Gastroesophageal sphincter (tissue), 4 donors: Measurements from ENCODE around the gene CGB1. TPM values are rescaled to one million over a fixed set of nuclear protein-coding genes. Genes with fewer than 3 reads are reported as not detected.

Source experiments
- ATAC-seq: fragments of 150-250 bp; one replicate; pipeline ENCODE4 v1.9.1; 2016; ENCODE audit warnings: mild to moderate bottlenecking, moderate library complexity
- H3K27ac ChIP-seq, 4 donors: fragments of 200-600 bp; sonication (generic) in 3 of 4; 1 replicate in 3 of 4; 2 replicates in 1 of 4; pipeline ENCODE4 v1.5.1; 2016 to 2019
- H3K27me3 ChIP-seq: fragments of 200-600 bp; sonication (generic); one replicate; pipeline ENCODE4 v1.5.1; 2019
- H3K36me3 ChIP-seq, 2 donors: fragments of 200-600 bp; sonication (generic); one replicate each; pipeline ENCODE4 v1.5.1; 2019; ENCODE audit warnings: control low read depth in 1 of 2
- H3K4me1 ChIP-seq, 3 donors: fragments of 200-600 bp; sonication (generic); 1 replicate in 2 of 3; 2 replicates in 1 of 3; pipeline ENCODE4 v1.5.1; 2016 to 2019; ENCODE audit warnings: control low read depth in 2 of 3
- H3K4me3 ChIP-seq, 2 donors: fragments of 200-600 bp; sonication (generic); one replicate each; pipeline ENCODE4 v1.5.1; 2019; ENCODE audit warnings: mild to moderate bottlenecking in 1 of 2, moderate library complexity in 1 of 2
- H3K9me3 ChIP-seq, 3 donors: fragments of 200-600 bp; sonication (generic); one replicate each; pipeline ENCODE4 v1.5.1; 2017 to 2019; ENCODE audit warnings: control low read depth in 2 of 3
- CTCF ChIP-seq, 4 experiments: fragments of 200-600 bp in 2 of 4; fragments of 450-650 bp in 2 of 4; sonication (generic) in 1 of 4; IDR thresholded peaks; one replicate each; pipeline ENCODE4 v1.5.1; 2017 to 2019; ENCODE audit warnings: antibody characterized with exemption in 4 of 4, mild to moderate bottlenecking in 2 of 4, moderate library complexity in 2 of 4
- EP300 ChIP-seq: sonication (generic); formaldehyde crosslinking; IDR thresholded peaks from one replicate; pipeline ENCODE4 v1.6.1; 2017; ENCODE audit warnings: antibody characterized with exemption, mild to moderate bottlenecking
- POLR2A ChIP-seq, 2 donors: fragments of 450-650 bp; IDR thresholded peaks; one replicate each; pipeline ENCODE4 v1.6.1; 2017; ENCODE audit warnings: antibody characterized with exemption in 2 of 2, mild to moderate bottlenecking in 2 of 2, moderate library complexity in 1 of 2
- POLR2AphosphoS5 ChIP-seq: sonication (generic); formaldehyde crosslinking; IDR thresholded peaks from one replicate; pipeline ENCODE4 v1.6.1; 2017; ENCODE audit warnings: antibody characterized with exemption
- WGBS, 2 donors: methylation state at CpG; one replicate each; pipeline ENCODE4 v1.1.5; 2018; ENCODE audit warnings: low coverage in 1 of 2; 5-methylcytosine and 5-hydroxymethylcytosine counted together
- total RNA-seq, 4 donors: library from RNA; depleted of rRNA; stranded (reverse); fragments of >200 nt; gene quantifications; one replicate each; pipeline ENCODE4 v1.1.0, GENCODE V29; 2016

Gene CGB1
- total RNA-seq, 4 donors from 2014 or later: not detected

DNA sequence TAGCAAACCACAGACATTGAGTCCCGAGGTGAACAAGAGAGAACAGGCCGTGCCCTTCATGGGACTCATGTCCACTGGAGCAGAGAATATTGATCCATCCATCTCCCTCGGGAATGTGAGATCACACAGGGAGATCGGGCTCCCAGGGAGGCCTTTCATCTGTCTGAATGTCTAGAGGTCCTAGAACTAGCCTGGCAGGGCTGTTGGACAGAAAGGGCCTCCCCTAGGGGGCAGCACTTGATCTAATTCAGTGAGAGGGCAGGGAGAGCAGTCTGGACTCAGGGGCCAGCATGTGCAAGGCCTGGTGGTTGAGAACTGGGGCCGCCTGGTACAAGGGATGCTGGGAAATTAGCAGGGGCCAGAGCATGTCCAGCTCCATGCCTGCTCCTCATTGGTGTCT lies 38.7 kb downstream of the CGB1 start:
- no peaks in the 10 kb centered on the region for H3K9me3 ChIP-seq
- ATAC-seq: no peak
- WGBS, 2 donors: no CpG with 5 or more reads among the region's 5 CpGs

DNA sequence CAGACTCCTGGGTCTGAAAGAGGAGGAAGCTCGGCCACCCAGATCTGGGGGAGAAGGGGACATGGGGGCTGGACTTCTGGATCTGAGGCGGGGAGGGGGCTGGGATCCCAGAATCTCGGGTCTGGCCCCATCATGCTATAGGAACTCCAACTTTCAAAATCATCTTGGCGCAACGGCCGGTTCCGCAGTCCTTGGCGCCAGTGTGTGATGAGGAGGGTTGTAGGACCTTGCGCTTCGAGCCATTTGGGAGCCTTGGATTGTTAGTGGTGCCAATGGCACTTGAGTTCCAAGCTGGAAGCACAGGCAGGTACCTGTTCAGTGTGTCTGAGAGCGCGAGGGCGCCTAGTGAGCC lies 42.7 kb downstream of the CGB1 start:
- peak overlapping the region; percentile 63 to 95 (median 94) for H3K27ac ChIP-seq
- H3K27me3 ChIP-seq: no peaks in the 10 kb centered on the region
- TF ChIP-seq POLR2A (IDR thresholded peaks at IDR 0.05): no peak
- TF ChIP-seq CTCF (IDR thresholded peaks at IDR 0.05): no peak
- TF ChIP-seq POLR2AphosphoS5: no peak
- TF ChIP-seq EP300: no peak
- ATAC-seq: no peak
- peaks cover 0 to 19% of the 10 kb centered on the region in 2 donors for H3K36me3 ChIP-seq
- H3K4me1 ChIP-seq: peaks cover 0 to 46% (median 29%) of the 10 kb centered on the region in 3 donors
- H3K9me3 ChIP-seq: no peaks in the 10 kb centered on the region
- H3K4me3 ChIP-seq: peak overlapping the region; percentile 31 to 66
- WGBS, 2 donors: 0% methylated on average over 10 to 11 of the region's 13 CpGs

More for the DNA sequence above, 38.7 kb downstream of the CGB1 start:
- TF ChIP-seq POLR2A (IDR thresholded peaks at IDR 0.05): no peak
- TF ChIP-seq EP300: no peak
- TF ChIP-seq POLR2AphosphoS5: no peak
- no peak for TF ChIP-seq CTCF (IDR thresholded peaks at IDR 0.05)
- Histone ChIP-seq H3K4me3 (no peak overlapping the region), H3K27ac (no peak overlapping the region), H3K4me1 (peaks cover 0 to 19% (median 9%) of the 10 kb centered on the region in 3 donors), H3K27me3 (no peaks in the 10 kb centered on the region), H3K36me3 (peaks cover 0 to 25% of the 10 kb centered on the region in 2 donors)

DNA sequence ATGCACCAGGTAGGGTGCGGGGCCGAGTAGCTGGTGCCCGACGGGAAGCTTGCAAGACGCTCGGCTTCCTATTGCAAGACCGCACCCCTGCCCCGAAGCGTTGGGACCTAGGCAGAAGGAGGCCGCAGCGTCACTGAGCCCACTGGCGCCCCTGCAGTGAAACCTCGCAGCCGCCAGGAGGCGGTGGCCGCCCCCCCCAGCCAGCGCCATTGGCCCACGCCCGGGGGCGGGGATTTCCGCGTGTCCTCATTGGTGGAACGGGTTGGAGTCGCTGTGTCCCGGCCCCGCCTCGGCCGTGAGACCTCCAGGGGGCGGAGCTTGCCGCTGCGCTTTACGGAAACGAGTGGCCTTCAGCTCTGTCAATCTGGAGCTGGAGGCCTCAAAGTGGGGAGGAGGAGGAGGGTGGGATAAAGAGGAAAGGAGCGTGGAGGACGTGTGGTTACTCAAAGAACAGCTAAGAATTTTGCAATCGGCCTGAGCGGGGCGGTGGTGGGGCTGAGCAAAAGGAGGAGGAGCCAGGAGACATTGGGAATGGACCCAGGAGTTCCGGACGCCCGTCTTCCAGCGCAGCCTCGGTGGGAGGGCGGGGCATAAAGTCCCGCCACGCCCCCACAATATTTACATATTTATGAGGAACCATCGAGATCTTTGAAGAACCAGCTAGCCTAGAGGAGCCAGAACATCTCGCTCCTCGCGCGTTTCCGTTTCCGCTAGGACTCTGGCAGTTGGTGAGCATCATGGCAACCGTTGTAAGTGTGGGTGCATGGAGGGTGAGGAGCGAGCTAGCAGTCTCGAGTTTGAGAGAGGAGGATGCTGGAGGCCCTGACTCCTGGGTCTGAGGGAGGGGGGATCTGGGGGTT lies 43.3 kb downstream of the CGB1 start, which contains the start of the genes GYS1 and RUVBL2:
TSS of gene GYS1 (minus strand) at position 135 of the 860 bp plus-strand sequence. CDS start 197 bp downstream, outside the sequence.
TSS of gene RUVBL2 (plus strand) at position 713 of the 860 bp plus-strand sequence. CDS start at position 738, 25 bp downstream.
- peaks cover 0 to 26% of the 10 kb centered on the region in 2 donors for H3K36me3 ChIP-seq
- no peaks in the 10 kb centered on the region for H3K9me3 ChIP-seq
- WGBS, 2 donors: 0 to 1% methylated on average over 7 to 16 of the region's 56 CpGs
- TF ChIP-seq POLR2A (IDR thresholded peaks at IDR 0.05) (peak; percentile 97), POLR2AphosphoS5 (peak; percentile 98), EP300 (no peak), CTCF (IDR thresholded peaks at IDR 0.05) (peak in 3 of 4 experiments; percentile 96 to 100 (median 99))
- peak; percentile 96 for ATAC-seq
- peaks cover 0 to 46% (median 29%) of the 10 kb centered on the region in 3 donors for H3K4me1 ChIP-seq
- peak within 1 kb of the TSS; percentile 66 to 81 for H3K4me3 ChIP-seq
- no peaks in the 10 kb centered on the region for H3K27me3 ChIP-seq
- H3K27ac ChIP-seq: peak within 1 kb of the TSS; percentile 93 to 95 (median 94)

GRCh38 chr19:48992581-48993174 lies 44.0 kb downstream of the CGB1 start:
- Histone ChIP-seq H3K36me3 (peaks cover 0 to 33% of the 10 kb centered on the region in 2 donors), H3K27ac (peak overlapping the region; percentile 93 to 95 (median 94)), H3K27me3 (no peaks in the 10 kb centered on the region), H3K4me3 (peak overlapping the region; percentile 66 to 81), H3K4me1 (peaks cover 0 to 46% (median 29%) of the 10 kb centered on the region in 3 donors), H3K9me3 (no peaks in the 10 kb centered on the region)
- 0% methylated on average over 10 of the region's 20 CpGs for WGBS, 2 donors
- TF ChIP-seq EP300 (no peak), CTCF (IDR thresholded peaks at IDR 0.05) (no peak), POLR2A (IDR thresholded peaks at IDR 0.05) (no peak), POLR2AphosphoS5 (no peak)
- ATAC-seq: peak; percentile 0
